Anterior cingulate cortex (tissue), 58 donors: ENCODE results near the gene NEB.
"Not testable (repeated sequence)": the region's sequence is repeated elsewhere in the genome, so short reads cannot be mapped to it uniquely, and the experiment has no call there.

ENCODE experiments used
- DNase-seq, 58 donors: peaks; one replicate each; lab custom pipeline; 2025; lab: John Stamatoyannopoulos, UW

Gene NEB

DNA sequence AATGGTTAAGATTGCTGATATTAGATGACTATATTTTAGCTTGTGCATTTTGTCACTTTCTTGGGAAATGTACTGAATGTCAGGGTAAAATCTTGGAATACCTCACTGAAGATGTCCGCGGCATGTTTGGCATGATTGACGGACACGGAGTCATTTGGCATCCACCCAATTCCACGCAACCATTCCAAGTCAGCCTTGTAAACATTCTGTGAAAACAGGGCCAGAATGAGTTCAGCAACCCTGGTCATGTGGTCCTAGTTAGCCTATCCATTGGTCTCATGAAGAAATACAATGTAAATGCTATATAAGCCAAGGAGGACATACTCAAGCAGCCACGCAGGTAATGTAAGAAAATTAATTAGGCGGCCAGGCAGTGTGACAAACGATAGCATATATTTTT lies 165.1 kb downstream of the NEB start:
- peak in 1 of 58 donors; percentile 18 for DNase-seq

DNA sequence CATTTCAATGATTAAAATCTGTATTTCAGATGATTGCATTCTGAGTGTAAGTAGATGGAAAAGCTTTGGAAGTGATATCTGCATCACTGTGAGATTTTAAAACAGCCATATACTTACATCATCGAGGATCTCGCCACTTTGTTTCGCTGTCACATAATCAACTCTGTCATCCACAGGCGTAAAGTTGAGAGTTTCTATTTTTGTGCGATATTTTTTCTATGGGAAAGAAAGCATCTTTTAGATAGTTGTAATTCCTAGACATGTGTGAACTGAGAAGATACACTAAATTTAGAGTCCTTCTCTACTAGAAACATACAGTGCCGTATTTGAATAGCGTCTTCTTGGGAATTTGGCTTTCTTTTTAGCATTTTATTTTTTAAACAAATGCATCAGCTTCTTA lies 165.8 kb downstream of the NEB start:
- no peak for DNase-seq

DNA sequence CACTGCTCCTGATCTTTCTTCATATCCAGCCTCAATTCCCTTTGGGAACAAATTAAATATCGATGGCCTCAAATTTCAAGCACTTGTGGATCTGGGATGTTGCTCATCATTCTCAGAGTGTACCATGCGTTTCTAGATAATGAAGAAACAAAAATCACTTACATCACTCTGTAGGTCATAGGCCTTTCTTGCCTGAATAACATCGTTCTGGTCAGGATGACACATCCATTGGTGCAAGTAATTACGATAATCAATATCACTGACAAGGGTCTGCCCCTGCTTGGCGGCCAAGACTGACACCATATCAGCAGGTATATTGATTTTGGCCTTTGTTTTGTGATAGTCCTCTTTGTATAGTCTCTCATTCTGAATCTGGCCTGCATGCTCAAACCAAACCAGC lies 167.3 kb downstream of the NEB start:
- no peak for DNase-seq

DNA sequence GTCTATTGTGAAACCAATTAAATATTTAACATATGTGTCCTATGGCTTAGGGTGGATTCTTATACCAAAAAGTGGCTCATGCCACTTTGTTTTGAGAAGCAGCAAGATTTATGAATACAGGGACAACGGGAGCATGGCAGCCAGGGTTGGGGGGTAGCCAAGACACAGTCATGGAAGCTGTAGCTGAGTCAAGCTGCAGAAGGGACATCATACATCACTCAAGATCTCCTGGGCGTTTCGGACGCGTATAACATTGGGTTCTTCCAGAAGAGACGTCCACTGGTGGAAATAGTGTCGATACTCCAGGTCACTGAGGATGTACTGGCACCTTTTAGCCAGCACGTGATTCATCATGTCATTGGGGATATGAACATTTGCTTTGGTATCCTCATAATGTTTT lies 171.9 kb downstream of the NEB start:
- DNase-seq, result no peak

- DNase-seq, result no peak
These were observed 174.0 kb downstream of the NEB start for GRCh38 chr2:151560289-151560688.

- DNase-seq, result not testable (repeated sequence)
These were observed 174.8 kb downstream of the NEB start for GRCh38 chr2:151559431-151559830.

GRCh38 chr2:151557883-151558282 lies 176.4 kb downstream of the NEB start:
- not testable (repeated sequence) for DNase-seq

DNA sequence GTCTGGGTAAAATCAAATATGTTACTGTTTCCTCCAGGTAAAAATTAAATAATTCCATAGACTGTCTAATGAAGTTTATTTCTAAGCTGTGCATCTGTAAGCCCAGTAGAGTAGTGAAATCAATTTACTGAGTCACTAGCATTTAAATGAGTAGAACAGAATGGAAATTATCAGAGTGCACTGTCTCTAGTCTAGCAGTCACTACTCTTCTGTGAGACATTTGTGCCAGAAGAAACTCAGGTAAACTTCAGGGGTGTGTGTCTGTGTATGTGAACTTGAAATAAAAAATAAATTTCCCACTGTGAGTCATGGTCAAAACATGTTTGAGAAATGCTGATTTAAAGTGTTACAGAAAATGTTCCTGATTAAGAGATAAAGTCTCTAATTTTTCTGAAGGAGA lies 178.2 kb downstream of the NEB start:
- DNase-seq, result no peak

GRCh38 chr2:151552287-151552686 lies 182.0 kb downstream of the NEB start:
- no peak for DNase-seq

DNA sequence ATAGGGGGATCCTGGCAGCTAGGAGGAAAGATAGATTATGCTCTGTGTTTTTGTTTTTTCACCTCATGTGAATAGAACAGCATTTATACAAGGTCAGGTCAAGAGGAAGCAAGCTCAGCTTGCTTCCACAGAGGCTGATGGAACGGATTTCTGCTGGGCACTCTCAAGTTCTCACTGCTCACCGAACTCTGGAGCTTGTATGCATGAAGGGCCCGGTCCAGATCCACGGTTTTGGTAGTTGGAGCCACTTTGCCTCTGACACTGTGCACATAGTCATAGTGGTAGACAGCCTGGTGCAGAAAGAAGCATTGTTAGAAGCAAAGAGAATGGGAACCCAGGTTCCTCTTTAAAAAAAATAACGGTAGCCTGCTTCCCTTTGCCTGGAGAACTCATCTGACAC lies 182.7 kb downstream of the NEB start:
- no peak for DNase-seq

- peak in 6 of 58 donors; percentile 4 to 20 (median 10) for DNase-seq
These were observed 185.1 kb downstream of the NEB start for GRCh38 chr2:151549191-151549590.

DNA sequence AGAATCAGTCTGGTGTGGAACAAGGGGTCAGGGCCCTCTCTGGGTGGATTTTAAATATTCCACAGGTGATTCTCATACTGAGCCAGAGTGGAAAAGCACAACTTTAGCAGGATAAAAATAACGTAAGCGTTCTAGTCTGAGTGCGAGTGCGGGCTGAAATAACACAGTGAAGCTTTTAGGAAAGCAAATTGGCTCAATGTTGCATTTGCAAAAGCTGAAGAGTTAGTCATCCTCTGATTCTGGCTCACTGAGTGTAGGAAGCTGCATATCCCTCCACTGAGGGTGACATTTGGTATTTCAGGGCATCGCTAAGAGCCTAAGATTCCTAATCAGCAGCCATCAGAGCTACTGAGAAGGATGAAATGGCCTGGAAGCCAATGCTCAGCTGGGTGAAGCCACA lies 189.8 kb downstream of the NEB start:
- DNase-seq, result peak in 7 of 58 donors; percentile 7 to 45 (median 14)

DNA sequence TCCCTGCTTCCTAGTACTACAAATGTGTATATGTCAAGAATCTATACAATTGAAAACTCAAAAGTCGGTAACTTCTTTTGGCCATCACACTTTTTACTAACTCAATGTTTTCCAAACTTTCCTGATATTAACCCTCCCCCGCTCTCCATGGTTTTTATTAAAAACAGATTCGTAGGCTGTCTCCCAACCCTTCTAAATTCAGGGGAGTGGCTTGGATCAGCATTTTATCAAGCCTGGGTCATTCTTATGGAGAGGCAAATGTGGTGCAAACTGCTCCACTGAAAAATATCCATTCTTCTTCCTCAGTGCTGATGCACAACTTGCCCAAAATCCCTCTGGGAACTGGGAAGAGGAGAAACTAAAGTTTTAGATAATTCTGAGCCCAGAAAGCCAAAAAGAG lies 190.4 kb downstream of the NEB start:
- DNase-seq, result no peak

GRCh38 chr2:151534001-151534400 lies 200.3 kb downstream of the NEB start:
- DNase-seq, result no peak

DNA sequence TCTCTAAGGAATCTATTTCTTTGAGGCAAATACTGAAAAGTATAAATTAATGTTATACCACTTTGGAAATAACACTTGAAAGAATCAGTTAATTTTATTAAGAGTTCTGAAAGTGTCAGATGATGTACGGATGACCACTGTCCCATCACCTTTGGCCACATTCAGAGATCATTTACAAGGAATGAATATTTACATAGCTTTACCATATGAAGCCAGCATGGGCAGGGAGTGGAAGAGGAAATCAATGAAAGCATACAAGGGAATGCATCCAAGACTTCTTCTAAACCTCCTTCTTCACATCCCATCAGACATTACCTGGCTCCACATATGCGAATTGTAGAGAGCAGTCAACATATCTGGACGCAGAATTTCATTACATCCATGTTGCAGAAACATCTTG lies 201.1 kb downstream of the NEB start:
- no peak for DNase-seq

DNA sequence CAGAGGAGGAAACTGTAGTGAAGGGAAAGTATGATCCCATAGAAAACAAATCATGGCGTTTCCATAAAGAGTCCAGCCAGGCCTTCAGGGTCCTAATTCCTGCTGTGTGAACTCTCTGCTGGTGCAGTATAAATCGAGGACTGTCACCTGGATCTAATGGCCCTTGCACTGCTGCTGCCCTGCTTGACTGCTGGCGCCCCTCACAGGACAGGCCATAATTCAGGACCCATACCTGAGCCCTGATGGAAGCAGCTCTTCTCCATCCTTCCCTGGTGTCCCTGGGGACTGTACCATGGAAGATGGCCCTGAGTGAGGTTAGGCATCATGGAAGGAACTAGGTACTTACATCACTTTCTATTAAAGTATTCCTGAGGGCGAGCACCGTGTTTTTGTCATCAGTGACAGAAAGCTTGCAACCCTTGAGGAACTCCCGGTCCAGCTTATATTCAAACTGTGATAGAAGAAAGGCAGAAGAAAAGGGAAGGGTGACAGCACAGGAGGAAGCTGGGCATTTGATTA lies 207.6 kb downstream of the NEB start:
- DNase-seq, result no peak

DNA sequence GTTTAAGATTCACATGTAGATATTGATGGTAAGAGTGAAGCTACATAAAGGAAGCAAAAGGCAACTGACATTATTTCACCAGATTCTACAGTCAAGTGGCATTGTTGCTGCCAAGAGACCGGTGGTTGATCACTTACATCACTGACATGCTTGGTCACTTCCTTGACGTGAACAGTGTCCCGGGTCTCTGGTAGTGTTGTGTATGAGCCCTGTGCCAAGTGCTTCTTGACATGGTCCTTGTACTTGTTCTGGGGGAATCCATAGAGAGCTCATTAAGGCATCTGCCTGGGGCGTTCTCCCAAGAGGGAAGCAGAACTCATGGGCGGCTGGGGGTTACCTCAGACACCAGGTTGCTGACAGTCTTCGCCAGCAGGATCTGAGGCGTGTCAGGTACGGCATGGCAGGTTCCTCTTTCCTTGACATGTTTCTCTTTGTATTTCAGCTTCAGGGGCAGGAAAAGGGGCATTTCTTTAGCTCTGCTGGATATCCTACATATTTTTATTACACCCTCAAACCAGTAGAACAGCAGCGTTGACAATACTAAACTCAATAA lies 208.4 kb downstream of the NEB start:
- DNase-seq, result no peak

GRCh38 chr2:151523850-151524249 lies 210.4 kb downstream of the NEB start:
- DNase-seq, result no peak

DNA sequence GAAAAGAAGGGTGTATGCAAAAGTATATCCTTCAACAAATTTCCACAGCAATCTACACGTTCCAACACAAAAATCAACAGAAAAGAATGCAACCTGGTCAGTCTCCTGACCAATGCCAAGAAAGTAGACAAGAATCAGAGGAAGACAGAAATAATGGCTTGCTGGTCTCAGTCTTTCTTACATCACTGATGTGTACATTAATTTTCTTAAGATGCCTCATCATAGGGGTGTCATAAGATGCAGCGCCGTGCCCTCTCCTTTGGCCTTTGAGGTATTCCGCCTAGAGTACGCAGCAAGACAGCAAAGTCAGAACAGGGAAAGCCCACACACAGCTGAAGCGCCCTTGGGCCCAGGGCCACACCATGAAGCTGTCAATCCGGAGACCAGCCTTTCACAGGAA lies 211.7 kb downstream of the NEB start:
- no peak for DNase-seq

GRCh38 chr2:151520976-151521375 lies 213.3 kb downstream of the NEB start:
- no peak for DNase-seq

DNA sequence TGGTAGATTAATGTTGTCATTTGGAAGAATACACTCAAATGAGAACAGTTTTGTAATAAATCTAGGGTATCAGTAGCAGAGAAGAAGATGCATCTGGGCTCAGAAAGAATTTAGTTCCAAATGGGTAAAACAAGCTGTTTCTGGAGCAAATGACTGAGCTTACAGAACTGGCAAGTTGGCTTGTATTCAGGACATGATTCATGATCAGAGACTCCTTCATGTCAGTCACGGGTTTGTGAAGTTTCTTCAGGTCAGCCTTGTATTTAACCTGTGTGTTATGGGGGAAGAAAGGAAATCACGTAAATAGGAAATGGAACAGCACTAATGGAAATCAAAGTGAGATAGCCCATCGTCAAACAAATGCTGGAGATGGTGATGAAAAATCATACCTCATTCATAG lies 215.5 kb downstream of the NEB start:
- DNase-seq, result peak in 1 of 58 donors; percentile 6

DNA sequence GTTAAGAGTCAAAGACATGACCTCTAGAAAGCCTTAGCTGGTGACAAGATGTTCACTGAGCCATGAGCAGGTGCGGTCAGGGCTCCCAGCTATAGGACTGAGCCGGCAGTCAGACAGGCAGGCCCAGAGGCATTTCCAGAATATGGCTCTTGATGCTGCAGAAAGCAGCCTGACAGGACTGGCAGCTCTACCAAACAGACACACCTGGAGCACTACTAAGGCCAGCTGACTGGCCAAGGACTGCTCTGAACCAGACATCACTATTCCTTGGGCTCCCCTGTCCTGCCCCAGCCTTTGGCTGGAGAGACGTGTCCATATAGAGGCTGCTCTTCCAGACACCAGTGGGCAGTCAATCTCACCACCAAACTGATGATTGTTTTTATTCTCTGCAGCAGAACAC lies 225.8 kb downstream of the NEB start:
- no peak for DNase-seq

DNA sequence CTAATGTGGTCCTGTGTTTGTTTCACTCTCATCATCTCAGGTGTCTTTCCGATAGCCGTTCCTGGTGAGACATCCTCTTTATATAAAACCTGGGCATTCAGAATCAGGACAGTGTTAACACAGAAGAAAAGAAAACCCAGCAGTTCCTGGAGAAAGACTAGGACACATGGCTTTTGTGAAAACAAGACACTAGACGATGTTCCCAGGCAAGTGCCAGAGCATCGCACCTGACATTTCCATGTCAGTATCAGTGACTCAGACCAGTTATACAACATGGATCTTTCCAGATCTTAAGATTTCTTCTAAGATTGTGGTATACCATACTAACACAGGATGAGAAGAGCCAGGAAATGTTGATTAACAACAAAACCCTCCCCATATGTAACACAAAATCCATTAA lies 228.1 kb downstream of the NEB start:
- no peak for DNase-seq
